SK-N-SH treated with all-trans-retinoic acid at 6 μM for 48 hours (cell line): Measurements from ENCODE around the gene CCBE1.

ENCODE experiments used
- CREB5 ChIP-seq: fragments of 250-450 bp; sonication (Bioruptor Pico); IDR thresholded peaks from 2 replicates; pipeline ENCODE4 v1.5.1; 2020; ENCODE audit warnings: low read depth, mild to moderate bottlenecking, moderate library complexity
- CSRNP3 ChIP-seq: fragments of 250-450 bp; sonication (Bioruptor Pico); IDR thresholded peaks from 2 replicates; pipeline ENCODE4 v1.5.1; 2021; ENCODE audit warnings: mild to moderate bottlenecking, moderate library complexity
- GLIS3 ChIP-seq: fragments of 250-450 bp; sonication (Bioruptor Pico); IDR thresholded peaks from 2 replicates; pipeline ENCODE4 v1.5.0; 2020; ENCODE audit warnings: mild to moderate bottlenecking, moderate library complexity
- PATZ1 ChIP-seq: fragments of 250-450 bp; sonication (Bioruptor Pico); IDR thresholded peaks from 2 replicates; pipeline ENCODE4 v1.8.0; 2020; ENCODE audit warnings: mild to moderate bottlenecking, moderate library complexity, borderline replicate concordance
- RARB ChIP-seq: fragments of 250-450 bp; sonication (Bioruptor Pico); IDR thresholded peaks from 2 replicates; pipeline ENCODE4 v1.8.0; 2021; ENCODE audit warnings: mild to moderate bottlenecking, moderate library complexity
- SNAI2 ChIP-seq: fragments of 250-450 bp; sonication (Bioruptor Pico); IDR thresholded peaks from 2 replicates; pipeline ENCODE4 v1.5.0; 2020; ENCODE audit warnings: mild to moderate bottlenecking, moderate library complexity
- ZFP3 ChIP-seq: fragments of 250-450 bp; sonication (Bioruptor Pico); IDR thresholded peaks from 2 replicates; pipeline ENCODE4 v1.5.0; 2020; ENCODE audit warnings: mild to moderate bottlenecking, moderate library complexity
- ZNF8 ChIP-seq: fragments of 450-650 bp; formaldehyde crosslinking; IDR thresholded peaks from 2 replicates; pipeline ENCODE4 v1.5.0; 2020; ENCODE audit warnings: mild to moderate bottlenecking, moderate library complexity
- TF ChIP-seq, protein P1 (sequence below): fragments of 250-450 bp; sonication (Bioruptor Pico); IDR thresholded peaks from 2 replicates; pipeline ENCODE4 v1.8.0; 2021; ENCODE audit warnings: low read depth, mild to moderate bottlenecking, moderate library complexity, borderline replicate concordance
- TF ChIP-seq, protein P2 (sequence below): fragments of 250-450 bp; sonication (Bioruptor Pico); IDR thresholded peaks from 2 replicates; pipeline ENCODE4 v1.5.0; 2020; ENCODE audit warnings: mild to moderate bottlenecking, moderate library complexity

GRCh38 chr18:59423259-59423658, 274.0 kb downstream of the CCBE1 start:
- TF ChIP-seq CSRNP3 (CRISPR knock-in tag) (no peak), SNAI2 (CRISPR knock-in tag) (no peak), GLIS3 (CRISPR knock-in tag) (no peak), ZFP3 (CRISPR knock-in tag) (no peak), CREB5 (CRISPR knock-in tag) (no peak), RARB (CRISPR knock-in tag) (no peak), PATZ1 (CRISPR knock-in tag) (no peak), ZNF8 (no peak)
- TF ChIP-seq, protein P1, sequence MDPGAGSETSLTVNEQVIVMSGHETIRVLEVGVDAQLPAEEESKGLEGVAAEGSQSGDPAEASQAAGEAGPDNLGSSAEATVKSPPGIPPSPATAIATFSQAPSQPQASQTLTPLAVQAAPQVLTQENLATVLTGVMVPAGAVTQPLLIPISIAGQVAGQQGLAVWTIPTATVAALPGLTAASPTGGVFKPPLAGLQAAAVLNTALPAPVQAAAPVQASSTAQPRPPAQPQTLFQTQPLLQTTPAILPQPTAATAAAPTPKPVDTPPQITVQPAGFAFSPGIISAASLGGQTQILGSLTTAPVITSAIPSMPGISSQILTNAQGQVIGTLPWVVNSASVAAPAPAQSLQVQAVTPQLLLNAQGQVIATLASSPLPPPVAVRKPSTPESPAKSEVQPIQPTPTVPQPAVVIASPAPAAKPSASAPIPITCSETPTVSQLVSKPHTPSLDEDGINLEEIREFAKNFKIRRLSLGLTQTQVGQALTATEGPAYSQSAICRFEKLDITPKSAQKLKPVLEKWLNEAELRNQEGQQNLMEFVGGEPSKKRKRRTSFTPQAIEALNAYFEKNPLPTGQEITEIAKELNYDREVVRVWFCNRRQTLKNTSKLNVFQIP (CRISPR knock-in tag), result no peak
- TF ChIP-seq, protein P2, sequence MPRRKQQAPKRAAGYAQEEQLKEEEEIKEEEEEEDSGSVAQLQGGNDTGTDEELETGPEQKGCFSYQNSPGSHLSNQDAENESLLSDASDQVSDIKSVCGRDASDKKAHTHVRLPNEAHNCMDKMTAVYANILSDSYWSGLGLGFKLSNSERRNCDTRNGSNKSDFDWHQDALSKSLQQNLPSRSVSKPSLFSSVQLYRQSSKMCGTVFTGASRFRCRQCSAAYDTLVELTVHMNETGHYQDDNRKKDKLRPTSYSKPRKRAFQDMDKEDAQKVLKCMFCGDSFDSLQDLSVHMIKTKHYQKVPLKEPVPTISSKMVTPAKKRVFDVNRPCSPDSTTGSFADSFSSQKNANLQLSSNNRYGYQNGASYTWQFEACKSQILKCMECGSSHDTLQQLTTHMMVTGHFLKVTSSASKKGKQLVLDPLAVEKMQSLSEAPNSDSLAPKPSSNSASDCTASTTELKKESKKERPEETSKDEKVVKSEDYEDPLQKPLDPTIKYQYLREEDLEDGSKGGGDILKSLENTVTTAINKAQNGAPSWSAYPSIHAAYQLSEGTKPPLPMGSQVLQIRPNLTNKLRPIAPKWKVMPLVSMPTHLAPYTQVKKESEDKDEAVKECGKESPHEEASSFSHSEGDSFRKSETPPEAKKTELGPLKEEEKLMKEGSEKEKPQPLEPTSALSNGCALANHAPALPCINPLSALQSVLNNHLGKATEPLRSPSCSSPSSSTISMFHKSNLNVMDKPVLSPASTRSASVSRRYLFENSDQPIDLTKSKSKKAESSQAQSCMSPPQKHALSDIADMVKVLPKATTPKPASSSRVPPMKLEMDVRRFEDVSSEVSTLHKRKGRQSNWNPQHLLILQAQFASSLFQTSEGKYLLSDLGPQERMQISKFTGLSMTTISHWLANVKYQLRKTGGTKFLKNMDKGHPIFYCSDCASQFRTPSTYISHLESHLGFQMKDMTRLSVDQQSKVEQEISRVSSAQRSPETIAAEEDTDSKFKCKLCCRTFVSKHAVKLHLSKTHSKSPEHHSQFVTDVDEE (CRISPR knock-in tag), result no peak
